Measurements from ENCODE around the gene SIK1.
"Not testable (repeated sequence)": the region's sequence is repeated elsewhere in the genome, so short reads cannot be mapped to it uniquely, and the experiment has no call there.

The SIK1 gene

DNA sequence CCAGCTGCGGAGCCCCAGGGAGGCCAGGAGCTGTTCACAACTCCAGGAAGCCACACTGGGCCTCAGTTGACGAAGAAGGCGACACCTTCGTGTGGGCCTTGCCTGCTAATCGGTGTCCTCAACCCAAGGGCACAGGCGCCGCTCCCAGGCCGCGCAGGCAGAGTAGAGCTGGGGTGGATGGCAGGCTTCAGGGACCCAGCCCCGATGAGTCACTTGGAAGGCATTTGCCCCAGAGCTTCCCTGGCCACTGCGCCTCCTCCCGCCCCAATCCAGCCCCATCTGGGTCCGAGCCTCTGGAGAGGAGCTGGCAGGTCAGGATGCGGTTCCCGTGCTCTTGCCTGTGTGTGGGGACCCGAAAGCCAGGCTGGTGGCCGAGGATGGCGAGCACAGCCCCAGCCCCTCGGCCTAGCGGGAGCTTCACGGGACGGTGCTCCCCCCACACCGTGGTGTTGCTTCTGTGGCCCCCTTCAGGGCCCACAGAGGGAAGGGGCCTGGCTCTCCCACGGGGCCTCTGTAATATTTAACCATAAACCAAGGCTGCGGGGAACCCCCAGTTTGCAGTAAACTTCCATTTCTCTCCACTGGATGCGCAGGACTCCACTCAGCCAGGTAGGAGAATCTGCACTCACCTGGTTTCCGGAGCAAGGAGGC is 30.0 kb downstream of the SIK1 start:
- DNase-seq (ENCODE audit: low read depth) = not testable (repeated sequence)

DNA sequence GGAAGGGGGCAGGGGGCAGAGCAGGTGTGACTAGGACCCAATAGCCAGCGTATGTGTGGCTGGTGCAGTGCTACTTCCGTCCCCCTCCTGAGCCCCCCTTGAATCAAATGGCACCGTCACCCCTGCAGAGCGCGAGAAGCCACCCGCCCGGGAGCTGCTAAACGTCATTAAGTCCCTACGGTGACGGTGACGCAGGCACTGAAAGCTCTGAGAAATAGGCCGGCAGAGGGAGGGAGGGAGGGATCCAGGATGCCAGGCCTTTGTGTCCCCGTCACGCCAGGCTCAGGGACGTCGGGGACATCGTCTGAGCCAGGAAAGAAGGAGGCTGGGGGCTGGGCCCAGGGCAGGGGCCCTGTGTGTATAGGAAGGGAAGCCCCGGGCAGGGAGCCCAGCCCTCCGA is 43.6 kb downstream of the SIK1 start:
- DNase-seq (ENCODE audit: low read depth) = not testable (repeated sequence)

DNA sequence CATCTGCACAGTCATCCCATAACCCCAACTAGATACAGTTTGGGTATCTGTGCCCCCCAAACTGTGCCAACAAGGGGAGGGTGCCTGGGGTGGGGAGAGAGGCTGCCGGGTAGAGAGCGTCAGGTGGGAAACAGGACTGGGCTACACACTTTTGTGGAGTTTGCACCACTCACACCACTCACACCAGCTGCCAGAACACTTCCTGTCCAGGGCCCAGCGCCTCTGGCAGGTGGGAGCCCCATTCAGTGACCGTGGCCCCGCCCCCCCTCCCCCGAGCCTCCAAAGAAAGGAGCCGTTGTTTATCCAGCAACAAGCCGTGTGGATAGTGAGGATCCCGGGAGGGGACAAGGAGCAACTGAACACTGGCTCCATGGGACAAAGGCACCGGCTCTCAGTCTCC is 44.0 kb downstream of the SIK1 start:
- DNase-seq (ENCODE audit: low read depth) = not testable (repeated sequence)

DNA sequence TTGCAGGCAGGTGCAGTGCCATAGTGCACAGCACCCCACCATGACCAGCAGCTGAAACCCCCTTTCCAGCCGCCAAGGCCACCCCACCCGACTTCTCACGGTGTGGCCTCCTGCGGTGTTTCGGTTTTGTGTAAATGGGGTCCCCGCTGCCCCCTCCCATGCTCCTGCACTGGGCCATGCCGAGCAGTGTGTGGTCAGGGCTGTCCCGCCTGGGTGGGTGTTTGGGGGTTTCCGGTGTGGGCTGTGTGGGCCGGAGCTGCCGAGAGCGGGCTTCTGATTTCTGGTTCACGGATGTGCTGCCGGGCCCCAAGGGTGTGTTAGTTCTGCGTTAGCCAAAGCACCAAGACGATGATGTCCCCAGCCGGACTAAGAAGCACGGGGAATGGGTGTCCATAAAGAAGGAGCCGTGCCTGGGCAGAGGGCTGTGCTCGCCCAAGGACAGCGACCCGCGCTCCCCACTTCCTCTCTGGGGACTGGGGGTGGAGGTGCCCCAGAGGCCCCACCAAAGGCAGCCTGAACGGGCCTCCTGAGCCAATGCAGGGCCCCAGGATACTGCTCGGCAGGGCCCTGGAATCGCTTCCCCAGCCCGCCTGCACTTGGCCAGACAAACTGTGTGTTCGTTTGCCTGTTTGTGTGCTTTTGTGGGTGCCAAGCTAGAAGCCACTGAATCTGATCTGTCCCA is 45.9 kb downstream of the SIK1 start:
- DNase-seq (ENCODE audit: low read depth) = not testable (repeated sequence)

DNA sequence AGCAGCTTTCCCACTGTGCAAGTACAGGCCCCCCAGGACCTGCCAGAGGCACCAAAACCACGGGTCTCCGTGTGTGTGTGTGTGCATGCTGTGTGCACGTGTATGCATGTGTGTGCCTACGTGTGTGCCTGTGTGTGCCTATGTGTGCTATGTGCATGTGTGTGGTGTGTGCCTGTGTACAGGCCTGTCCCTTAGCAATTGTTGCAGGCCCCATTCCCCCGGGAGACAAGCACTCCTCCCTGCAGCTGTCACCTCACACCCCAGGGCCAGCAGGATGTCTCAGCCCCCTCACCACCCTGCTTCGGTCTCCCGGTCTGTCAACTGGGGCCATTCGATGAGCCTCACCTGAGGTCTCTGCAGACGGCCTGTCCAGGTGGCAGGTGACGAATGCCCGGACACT is 46.6 kb downstream of the SIK1 start:
- DNase-seq (ENCODE audit: low read depth) = not testable (repeated sequence)

DNA sequence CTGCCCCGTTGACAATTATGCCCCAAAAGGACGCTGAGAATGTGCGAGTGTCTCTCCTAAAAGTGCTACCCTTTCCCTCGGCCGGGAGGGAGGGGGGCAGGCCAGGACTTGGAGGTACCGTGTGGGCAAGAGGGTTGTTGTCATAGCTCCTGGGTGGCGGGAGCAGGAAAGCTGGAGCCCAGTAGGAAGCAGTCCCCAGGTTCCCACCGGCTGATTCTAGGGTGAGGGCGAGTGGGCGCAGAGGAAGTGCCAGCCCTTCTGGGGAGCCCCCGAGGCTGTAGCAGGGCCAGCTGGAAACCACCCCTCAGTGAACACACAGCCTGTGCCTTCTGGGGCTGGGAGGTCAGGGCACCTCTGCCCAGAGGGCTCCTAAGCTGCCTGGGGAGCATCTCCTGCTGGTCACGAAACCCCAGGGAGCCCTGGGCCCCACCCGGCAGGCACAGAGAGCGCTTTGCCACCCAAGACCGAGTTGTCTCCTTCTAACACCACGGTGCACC is 47.3 kb downstream of the SIK1 start:
- DNase-seq (ENCODE audit: low read depth) = not testable (repeated sequence)

DNA sequence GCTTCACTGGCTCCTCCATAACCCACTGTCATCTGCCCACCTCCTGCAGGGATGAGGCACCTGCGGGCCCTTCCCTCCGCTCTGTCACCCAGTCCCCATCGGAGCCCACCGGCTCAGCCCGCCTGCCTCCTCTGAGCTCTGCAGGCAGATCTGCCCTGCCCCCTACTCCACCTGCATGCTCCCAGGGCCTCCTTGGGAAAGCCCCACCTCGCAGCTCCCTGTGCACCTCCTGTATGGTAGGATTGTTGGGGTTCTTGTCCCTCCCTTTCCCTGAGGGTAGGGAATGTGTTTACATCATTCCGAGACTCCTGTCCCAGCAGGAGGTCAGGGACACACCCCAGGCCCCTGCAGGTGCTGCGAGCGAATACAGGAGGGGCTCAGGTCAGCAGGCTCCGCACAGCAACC is 50.5 kb downstream of the SIK1 start:
- no peak for DNase-seq (ENCODE audit: low read depth)

DNA sequence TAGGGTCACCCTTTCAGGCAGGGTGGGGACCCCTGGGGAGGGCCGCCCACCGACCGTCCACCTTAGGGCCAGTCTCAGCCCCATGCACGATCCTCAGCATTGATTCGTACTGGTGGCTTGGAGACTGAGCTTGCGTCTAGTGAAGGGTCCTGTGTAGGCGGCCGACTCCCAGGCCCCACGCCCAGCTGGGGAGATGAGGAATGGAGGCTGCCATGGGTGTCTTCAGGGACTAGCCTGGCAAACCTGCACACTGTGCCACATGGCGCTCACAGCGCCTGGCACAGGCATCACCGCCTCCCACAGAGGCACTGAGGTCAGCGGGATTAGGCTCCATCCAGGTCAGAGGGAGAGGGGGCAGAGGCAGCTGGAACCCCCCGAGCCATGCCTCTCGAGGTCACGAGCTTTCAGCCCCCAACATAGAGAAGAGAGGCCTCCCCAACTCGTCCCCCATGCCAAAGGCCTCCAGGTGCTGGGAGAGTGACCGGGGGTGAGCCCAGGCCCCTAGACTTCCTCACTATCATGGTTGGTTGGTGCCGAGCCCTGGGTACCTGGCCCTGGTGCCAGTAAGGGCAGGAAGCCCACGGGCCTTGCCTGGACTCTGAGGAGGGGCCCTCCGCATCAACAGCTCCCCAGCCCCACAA is 51.0 kb downstream of the SIK1 start:
- DNase-seq (ENCODE audit: low read depth) = no peak

DNA sequence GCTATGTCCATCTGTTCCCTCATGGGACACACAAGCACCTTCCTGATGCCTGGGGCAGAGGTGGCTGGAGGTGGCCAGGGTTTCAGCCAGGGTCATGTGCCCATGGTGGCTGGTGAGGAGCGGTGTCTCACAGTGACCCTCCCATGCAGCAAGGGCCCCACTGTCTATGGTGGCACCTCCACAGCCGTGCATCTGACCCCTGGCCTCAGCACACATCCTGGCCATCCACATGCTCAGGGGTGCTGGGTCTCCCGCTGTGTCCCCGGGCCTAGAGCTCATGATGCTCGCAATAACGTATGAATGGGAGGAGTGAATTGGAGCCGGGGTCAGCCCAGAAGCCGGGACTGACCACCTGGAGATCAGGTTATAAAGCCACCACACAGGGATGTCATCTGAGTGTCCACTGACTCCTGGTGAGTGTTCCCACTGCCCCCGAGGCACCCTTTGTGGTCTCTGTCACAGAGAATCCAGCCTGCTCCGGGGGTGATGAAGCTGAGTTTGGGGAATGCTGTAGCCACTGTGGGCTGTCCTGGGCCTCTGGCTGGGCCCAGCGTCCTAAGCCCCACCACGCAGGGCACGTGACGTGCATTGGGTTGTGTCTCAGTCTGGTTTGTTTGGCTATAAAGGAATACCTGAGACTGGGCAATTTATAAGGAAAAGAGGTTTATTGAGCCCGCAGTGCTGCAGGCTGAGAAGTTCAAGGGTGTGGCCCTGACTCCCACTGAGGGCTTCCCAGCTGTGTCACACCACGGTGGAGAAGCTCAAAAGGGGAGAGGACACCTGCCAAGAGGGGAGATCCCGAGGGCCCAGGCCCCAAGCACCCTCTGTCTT is 51.7 kb downstream of the SIK1 start:
- no peak for DNase-seq (ENCODE audit: low read depth)

DNA sequence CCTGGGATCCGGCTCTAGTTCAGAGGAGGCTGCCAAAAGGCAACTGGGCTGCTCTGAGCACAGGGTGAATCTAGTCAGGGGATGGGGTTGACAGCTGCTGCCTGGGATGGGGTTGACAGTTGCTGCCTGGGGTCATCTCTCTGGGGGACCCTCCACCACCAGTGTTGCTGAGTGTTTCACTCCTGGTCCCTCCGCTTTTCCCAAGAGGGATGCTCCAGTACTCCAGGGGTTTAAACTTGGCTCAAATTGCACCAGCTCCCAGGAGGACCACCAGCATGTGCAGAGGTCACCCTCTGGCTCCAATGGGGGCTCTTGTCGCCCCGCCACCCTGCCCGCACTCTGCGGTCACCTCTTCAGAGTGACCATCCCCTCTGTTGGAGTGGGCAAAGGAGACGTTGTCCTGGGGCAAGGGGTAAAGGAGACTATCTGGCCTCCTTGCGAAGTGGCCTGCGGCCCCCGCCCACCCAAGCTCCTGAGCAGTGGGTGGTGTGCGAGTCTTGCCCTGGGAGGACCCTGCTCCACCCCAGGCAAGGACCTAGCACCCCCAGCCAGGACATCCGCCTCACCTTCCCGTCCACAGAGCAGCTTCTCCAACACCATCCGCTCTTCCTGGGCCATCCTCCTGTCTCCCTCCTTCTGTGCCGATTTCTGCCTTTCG is 52.6 kb downstream of the SIK1 start:
- no peak for DNase-seq (ENCODE audit: low read depth)

DNA sequence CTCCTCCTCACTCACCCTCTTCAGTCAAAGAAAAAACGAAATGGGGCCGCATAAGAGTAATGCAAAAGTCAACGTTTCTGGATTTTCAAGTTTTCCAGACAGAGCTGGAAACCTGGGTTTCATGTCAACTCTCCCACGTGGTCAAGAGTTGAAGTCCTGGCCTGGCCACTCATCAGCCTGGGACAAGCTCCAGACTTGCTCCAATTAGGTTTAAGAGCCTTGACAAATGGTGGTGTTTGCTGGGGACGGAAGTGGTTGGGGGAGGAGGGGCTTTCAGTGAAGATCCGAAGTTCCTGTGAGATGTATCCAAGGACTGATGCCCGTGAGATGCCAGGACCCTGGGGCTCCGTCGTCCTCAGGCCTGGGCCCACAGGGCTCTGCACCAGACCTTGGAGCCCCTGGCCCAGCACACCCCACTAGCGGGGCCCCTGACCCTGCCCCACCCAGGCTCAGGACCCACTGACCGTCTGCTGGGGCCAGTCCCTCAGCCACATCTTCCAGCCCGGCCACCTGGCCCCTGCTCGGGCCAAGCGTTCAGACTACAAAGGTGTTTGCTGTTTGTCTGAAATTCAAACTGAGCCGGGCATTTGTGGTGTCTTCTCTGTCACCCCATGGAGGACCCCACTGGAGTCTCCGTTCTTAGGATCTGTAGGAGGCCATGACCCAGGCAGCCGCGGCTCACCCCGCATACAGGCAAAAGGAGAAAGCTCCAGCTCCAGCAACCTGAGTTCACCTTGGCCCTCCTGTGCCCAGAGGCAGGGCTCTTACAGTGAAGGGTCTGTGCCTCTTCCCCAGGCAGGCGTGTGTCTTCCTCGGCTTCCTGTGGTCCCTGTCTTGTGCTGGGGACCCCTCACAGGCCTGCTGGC is 53.3 kb downstream of the SIK1 start:
- no peak for DNase-seq (ENCODE audit: low read depth)

DNA sequence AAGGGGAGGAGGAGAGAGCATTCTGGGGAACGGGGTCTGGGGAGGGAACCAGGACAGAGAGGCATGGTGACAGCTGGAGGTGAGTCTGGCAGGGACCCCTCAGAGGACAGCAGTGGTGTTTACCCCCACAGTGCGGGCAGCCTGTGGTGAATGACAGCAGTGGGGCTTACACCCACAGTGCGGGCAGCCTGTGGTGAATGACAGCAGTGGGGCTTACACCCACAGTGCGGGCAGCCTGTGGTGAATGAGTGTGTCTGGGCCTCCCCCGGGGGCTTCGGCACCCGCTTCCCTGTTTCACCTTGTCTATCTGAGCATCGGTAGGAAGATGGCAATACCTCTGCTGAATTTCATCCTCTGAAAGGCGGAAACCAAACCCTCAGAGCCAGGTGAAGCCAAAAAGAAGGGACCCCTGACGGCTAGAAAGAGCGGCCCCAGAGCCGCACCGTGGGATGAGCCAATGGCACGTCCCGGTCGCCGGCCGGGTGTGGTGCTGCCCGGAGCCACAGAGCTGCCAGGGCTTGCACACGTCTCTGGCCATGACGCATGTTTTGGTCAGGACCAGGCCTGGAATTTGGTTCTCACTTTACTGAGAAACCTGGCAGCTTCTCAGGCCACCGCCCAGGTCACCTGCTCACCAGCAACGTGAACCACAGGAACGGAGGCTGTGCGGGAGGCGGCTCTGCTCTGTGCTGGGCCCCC is 54.1 kb downstream of the SIK1 start:
- DNase-seq (ENCODE audit: low read depth) = no peak

DNA sequence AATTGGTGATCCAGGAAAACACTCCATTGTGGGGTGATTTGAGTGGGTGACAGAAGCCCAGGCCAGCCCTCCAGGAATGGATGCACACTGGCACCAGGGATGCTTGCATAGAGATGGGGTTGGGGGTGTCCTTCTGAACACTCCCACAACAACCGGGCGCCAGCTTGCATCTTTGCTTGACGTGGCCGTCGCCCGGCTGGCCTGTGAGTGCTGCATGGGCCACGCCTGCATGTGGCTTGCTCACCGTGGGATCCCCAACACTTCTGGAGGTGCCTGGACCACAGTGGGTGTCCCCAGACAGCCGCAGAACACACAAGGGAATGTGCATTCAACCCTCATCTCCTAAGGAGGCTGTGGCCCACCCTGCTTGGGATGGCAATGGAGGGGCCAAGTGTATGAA is 55.1 kb downstream of the SIK1 start:
- no peak for DNase-seq (ENCODE audit: low read depth)

DNA sequence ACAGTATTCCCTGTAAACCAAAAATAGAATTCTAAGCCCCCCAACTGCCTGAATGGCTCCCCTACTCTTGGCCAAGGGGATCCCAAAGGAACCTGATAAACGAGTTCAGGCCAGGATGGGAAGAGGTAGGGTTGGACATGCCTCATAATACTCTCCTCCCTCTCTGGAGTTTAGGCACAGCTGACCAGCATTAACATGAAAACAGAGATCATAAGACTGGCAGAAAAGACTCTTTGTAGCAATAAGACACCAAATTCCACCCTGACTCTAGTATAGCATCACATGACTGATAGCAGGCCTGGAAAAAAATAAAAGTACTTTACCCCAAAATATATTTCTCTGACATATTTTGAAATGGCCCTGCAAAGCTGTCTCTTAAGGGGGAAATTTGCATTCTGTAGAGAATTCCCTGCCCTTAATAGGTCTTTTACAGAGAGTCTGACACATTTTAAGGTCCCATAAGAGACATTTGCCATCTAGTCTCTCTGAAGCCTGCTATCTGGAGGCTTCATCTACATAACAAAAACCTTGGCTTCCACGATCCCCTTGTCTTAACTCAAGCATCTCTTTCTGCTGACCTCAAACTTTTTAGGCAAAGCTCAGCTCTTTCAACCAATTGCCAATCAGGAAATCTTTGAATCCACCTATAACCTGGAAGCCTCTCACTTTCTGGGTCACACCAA is 55.9 kb downstream of the SIK1 start:
- no peak for DNase-seq (ENCODE audit: low read depth)

DNA sequence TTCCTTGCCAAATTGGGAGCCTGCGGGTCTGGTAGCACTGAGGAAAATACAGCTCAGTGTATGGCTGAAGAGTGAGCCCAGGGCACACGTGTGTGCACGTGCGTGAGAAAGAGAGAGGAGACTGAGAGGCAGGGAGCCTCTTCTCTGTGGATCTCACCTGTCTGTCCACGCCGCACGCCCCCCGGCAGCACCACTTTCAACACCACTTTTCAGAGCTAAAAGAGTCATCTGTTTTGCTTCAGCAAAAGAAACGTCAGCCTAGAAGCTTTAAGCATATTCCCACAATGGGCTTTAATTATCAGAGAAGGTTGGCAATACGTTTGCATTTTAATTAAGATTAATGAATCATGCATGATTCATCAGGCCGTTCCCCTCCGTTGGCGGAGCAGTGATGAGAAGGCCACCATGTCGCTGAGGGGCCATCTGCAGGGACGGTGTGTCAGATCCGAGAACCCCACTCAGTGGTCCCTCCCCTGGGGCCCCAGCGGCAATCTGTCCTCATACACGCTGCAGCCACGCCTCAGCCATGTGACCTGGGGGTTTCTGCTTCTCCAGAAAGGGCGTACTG is 56.8 kb downstream of the SIK1 start:
- DNase-seq (ENCODE audit: low read depth) = no peak

DNA sequence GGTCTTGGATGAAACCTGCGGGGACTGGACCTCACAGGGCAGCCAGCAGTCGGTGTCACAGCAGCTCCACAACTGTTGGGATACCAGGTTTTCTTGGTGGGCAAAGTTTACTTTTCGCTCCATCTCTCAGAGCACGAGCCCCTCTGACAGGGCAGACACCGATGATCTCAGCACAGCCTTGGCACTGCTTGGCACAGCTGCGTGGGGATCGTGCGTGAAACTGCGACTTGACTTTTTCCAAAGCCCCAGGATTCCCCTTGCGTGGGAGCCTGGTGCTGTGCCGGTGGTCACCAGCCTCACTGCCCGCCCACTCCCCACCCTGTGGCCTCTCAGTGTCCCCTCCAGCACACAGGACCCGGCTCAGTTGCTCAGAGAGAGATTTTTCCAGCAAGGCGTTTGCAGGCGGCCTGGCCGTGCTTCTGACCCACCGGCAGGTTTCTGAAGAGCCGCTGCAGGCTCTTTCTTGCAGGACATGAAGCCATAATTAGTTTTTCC is 57.3 kb downstream of the SIK1 start:
- no peak for DNase-seq (ENCODE audit: low read depth)

DNA sequence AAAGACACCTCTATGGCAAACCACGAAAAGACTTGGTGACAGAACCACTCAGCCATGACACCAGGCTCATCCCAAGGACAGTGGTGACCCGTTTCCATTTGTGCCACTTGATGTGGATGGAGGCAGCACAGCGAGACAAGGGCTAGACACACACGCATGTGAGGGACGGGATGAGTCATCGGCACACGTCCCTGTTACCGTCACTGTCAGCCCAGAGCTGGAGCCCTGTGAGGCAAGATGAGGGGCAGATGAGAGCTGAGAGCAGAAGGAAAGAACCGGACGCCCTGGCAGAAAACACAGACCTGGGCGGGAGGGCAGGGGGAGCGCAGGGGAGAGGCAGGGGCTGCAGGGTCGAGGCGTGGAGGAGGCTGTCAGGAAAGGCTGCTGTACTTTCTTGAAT is 57.8 kb downstream of the SIK1 start:
- no peak for DNase-seq (ENCODE audit: low read depth)

DNA sequence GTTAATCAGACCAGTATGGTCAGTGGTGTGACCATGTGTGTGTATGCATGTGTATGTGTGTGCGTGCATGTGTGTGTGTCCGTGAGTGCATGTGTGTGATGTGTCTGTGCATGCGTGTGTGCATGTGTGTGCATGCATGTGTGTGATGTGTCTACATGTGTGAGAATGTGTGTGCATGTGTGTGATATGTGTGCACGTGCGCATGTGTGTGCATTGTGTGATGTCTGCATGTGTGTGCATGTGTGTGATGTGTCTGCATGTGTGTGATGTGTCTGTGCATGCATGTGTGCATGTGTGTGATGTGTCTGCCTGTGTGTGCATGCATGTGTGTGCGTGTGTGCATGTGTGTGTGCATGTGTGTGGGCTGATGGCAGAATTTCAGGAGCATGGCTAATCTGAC is 58.2 kb downstream of the SIK1 start:
- no peak for DNase-seq (ENCODE audit: low read depth)

DNA sequence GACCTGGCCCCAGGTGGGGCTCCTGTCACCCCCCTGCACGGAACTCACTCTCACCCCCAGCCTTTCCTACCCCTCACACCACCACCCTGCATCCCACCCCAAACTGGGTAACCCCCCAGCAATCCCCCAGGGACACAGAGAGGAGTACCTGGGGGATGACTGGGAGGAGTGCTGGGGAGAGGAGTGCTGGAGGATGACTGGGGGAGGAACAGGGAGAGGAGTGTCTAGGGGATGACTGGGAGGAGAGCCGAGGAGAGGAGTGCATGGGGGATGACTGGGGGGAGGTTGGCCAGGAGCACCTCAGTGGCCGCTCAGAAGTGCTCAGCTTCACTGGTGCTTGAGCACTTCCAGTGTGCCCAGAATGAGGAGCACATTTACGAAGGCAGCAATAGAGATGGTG is 59.1 kb downstream of the SIK1 start:
- no peak for DNase-seq (ENCODE audit: low read depth)

Measured in stimulated activated CD8-positive, alpha-beta memory T cell treated with anti-CD3 and anti-CD28 coated beads, Interleukin-12 subunit alpha, Interleukin-12 subunit beta, amount 100 ng/mL, for 1 hour (primary cell).